HG03457 (cell line): Measurements from ENCODE around the gene TGDS.
"Not testable (repeated sequence)": the region's sequence is repeated elsewhere in the genome, so short reads cannot be mapped to it uniquely, and the experiment has no call there.

Source experiments
- ATAC-seq: cut with Tn5 transposase; IDR thresholded peaks from one replicate; pipeline ENCODE4 v1.9.1; 2021; ENCODE audit warnings: moderate number of reproducible peaks; ENCODE audit not compliant: unreplicated experiment

Gene TGDS

GRCh38 chr13:94595950-94596574 is at the start of gene TGDS:
Gene TGDS (minus strand): TSS chr13:94596152. CDS start chr13:94596136, 16 bp downstream.
- peak; percentile 94 for ATAC-seq

GRCh38 chr13:94641409-94641941 is 45.5 kb upstream of the TGDS start:
- ATAC-seq: no peak

DNA sequence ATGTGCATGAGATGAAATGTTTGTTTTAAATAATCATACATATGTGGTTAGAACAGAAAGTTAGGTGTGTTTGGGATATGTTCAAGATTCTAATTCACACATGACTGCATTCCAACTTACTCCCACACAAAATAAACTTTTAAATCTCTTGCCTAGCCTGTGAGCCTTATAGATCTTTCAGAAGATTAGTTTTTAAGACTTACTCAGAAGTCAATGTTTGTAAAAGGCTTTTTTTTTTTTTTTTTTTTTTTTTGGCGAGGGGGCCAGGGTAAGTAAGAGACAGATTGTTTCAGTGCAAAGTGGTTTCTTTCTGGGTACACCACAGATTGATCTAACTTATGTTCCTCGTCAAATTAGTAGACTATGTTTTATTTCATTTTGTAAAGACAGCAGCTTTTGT is 44.8 kb upstream of the TGDS start:
- ATAC-seq: no peak

- ATAC-seq: not testable (repeated sequence)
Measured at GRCh38 chr13:94637677-94638076, 41.7 kb upstream of the TGDS start.

GRCh38 chr13:94636942-94637578 is 41.1 kb upstream of the TGDS start:
- ATAC-seq: no peak

DNA sequence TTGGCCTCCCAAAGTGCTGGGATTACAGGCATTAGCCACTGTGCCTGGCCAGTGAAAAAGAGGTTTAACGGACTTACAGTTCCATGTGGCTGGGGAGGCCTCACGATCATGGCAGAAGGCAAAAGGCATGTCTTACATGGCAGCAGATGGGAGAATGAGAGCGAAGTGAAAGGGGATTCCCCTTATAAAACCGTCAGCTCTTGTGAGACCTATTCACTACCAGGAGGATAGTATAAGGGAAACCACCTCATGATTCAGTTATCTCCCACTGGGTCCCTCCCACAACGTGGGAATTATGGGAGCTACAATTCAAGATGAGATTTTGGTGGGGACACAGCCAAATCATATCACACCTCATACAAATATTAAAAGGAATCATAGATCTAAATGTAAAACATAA is 40.1 kb upstream of the TGDS start:
- not testable (repeated sequence) for ATAC-seq

DNA sequence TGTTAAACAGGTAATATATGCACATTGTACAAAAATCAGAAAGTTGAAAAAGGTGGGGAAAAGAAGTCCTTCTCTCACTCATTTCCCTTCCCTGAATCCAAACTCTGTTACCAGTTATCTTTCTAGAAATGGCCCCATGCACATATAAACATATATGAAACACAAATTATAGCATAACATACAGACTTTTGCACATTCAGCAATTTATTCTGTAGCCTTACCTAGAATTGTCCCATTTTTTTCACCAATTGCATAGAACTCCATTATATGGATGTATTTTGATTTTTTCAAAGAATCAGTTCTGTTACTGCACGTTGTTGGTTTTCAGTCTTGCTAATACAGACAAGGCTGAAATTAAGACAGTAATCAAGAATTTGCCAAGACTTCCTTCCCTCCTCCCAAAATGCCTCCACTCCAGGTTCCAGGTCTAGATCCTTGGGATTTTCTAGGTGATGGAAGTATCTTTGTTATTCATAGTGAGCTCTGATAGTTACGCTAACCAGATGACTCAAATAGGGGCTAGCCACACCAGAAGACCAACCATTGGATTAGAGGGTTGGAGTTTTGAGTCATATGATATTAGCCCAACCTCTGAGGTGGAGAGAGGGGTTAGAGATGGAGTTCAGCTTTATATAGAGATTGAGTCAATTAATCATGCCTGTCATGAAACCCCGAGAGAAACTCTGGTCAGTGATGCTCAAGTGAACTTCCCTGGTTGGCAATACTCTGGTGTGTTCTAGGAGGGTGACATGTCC is 36.5 kb upstream of the TGDS start:
- no peak for ATAC-seq

GRCh38 chr13:94630858-94631257 is 34.9 kb upstream of the TGDS start:
- ATAC-seq: no peak

DNA sequence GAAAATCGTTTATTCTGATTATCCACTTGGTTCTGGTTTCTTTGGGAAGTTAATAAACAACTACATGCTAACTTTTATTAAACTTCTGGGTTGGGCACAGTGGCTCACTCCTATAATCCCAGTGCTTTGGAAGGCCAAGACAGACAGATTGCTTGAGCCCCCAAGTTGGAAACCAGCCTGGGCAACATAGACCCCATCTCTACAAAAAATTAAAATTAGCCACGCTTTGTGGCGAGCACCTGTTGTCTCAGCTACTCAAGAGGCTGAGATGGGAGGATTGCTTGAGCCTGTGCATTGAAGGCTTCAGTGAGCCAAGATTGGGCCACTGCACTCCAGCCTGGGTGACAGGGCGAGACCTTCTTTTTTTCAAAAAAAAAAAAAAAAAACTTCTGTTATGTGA is 27.4 kb upstream of the TGDS start:
- ATAC-seq: no peak

GRCh38 chr13:94622344-94622743 is 26.4 kb upstream of the TGDS start:
- ATAC-seq: no peak

DNA sequence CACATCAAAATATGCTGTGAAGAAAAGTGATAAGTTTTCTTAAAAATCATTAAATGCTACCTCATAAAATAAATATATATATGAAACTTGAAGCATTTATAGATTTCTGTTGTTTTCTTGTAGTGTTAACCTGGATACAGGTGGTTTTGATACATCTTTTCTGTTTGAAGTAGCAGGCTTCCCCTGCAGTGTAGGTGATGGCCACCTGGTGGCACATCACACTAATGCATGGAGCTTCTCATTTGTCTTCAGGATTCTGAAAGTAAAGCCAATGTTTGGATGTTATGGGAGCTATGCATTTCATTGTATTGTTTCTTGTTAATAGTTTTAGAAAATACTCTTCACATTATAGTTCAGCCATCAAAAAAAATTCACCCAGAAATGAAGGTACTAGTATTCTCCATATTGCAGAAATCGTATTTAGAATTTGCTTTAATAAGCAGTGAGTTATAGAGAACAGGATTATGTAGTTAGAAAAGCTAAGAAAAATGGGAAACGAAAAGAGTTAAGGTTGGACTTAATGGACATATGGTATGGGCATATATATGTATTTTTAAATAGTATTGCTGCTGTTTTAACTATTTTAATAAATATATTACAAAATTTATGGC is 24.4 kb upstream of the TGDS start:
- peak; percentile 72 for ATAC-seq

GRCh38 chr13:94617389-94618000 is 21.5 kb upstream of the TGDS start:
- ATAC-seq: no peak

GRCh38 chr13:94613051-94613450 is 17.1 kb upstream of the TGDS start:
- no peak for ATAC-seq

GRCh38 chr13:94612050-94612449 is 16.1 kb upstream of the TGDS start:
- no peak for ATAC-seq

DNA sequence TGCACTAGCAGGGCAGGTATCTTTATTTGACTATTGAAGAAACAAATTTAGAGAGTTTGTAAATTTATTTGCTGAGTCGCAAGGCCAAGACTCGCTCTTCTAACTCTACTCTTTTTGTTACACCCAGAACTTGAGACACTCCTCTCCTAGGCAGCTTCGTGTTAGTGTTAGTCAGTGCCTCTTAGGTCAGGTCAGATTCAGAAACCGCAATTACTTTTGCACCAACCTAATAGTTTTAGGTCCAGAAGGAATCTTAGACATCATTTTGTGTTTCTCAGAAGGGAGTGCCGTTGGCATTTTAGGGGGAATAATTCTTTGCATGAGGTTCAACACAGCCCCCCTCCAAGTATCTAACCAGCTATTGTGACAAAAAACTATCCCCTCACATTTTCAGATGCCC is 14.5 kb upstream of the TGDS start:
- no peak for ATAC-seq

DNA sequence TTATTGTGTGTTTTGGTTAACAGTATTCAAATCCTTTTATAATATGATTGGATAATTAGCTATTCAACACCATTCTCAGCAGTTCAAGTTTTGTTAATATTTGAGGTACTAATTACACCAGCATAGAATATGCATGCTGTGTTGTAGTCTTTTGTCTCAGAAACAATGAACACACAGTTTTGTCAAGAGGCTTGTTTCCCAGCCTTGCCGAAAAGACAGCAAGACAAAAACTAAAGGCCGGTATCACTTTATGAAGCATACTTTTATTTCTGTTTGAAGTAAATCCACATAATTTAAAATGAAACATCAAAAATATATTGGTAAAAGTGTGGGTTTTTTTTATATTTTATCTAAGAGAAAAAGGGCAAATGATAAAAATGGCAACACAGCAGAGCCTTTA is 13.2 kb upstream of the TGDS start:
- no peak for ATAC-seq

DNA sequence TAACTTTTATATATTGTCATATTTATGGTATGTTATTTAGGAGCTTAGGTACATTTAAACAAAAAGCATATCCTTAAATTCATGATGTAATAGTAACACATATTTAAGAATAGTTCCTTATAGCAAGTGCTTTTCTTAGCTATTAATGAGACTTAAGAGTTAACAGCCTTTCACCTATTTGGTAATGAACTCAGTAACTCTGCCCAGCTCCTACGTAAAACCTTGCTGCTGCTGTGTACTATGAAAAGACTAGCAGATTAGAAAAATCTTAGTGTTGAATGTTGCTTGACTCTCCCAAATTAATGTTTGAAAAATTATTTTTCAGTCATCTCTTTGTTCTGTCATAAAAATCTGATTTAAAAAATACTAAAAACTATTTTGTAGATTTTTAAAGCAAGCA is 12.6 kb upstream of the TGDS start:
- no peak for ATAC-seq

DNA sequence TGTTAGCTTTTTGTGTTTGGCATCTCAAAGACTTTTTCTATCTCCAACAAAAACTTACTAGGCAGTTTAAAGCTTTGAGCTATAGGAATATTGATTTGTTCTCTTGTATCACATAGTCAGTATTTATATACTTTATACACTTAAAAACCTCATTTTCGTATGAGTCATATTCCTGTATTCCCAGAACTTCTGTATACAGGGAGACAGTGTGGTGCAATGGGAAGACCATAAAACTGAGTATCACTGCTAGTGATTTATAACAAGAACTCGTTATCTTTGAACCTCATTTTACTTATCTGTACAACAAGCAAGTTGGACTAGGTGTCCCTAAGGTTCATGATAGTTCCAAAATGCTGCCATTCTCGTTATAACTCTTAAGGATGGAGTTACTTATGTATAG is 12.0 kb upstream of the TGDS start:
- ATAC-seq: no peak

- no peak for ATAC-seq
Measured at GRCh38 chr13:94607056-94607455, 11.1 kb upstream of the TGDS start.

- ATAC-seq: no peak
Measured at GRCh38 chr13:94602467-94602866, 6.5 kb upstream of the TGDS start.
